Effector memory CD4-positive, alpha-beta T cell (primary cell): ENCODE measurements around the gene CDH23.

ENCODE experiments used
- DNase-seq, 3 donors: peaks; one replicate each; pipeline ENCODE4 v3.0.0-alpha.2; 2020
- H3K27ac ChIP-seq: 2 replicates; pipeline ENCODE4 v1.7.0; 2013; ENCODE audit warnings: mild to moderate bottlenecking, low read length, moderate library complexity; ENCODE audit not compliant: insufficient read depth, poor library complexity, severe bottlenecking
- H3K27me3 ChIP-seq: replicated peaks from 2 replicates; pipeline ENCODE4 v1.7.0; 2013; ENCODE audit warnings: mild to moderate bottlenecking, low read length; ENCODE audit not compliant: insufficient read depth, control insufficient read depth, poor library complexity, severe bottlenecking
- H3K36me3 ChIP-seq: 2 replicates; pipeline ENCODE4 v1.7.0; 2013; ENCODE audit warnings: mild to moderate bottlenecking, low read length, moderate library complexity; ENCODE audit not compliant: control insufficient read depth, insufficient read depth
- H3K4me1 ChIP-seq: 2 replicates; pipeline ENCODE4 v1.7.0; 2013; ENCODE audit warnings: low read length, mild to moderate bottlenecking; ENCODE audit not compliant: control insufficient read depth, insufficient read depth, poor library complexity, severe bottlenecking
- H3K4me3 ChIP-seq: 2 replicates; pipeline ENCODE4 v1.7.0; 2013; ENCODE audit warnings: low read length, low read depth, mild to moderate bottlenecking; ENCODE audit not compliant: insufficient read depth, poor library complexity, severe bottlenecking
- H3K9me3 ChIP-seq: 2 replicates; pipeline ENCODE4 v1.7.0; 2013; ENCODE audit warnings: mild to moderate bottlenecking, low read length, moderate library complexity; ENCODE audit not compliant: control insufficient read depth

CDH23 gene

DNA sequence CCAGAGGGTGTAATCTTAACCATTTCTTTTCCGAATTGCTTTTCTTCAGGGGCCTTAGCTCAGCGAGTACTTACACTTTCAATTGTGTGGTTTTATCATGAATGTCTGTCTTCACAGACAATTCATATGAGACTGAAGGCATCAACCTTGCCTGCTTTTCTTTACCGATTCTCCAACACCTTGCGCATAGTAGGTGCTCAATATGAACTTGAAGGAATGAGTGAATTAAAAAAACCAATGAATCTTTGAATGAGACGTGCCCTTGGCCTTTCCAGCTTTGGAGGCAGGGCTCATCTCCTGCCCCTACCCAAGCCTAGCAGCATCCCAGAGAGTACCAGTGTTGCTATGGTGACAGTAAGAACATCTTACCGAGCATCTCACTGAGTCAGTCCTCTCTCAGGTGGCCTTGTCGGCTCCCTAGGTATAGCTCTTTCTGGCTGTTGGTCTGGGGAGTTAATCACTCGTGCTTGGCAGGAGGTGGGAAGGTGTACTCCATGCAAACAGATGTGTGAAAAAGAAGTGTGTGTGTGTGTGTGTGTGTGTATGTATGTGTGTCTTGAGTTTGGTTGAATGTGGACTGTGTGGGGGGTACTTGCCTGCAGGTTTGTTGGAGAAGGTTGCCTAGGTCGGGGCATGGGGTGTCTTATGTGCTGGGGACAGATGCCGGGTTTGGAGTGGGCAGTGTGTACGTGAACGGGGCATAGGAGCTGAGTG is 215.1 kb downstream of the CDH23 start:
- Histone ChIP-seq H3K27ac (no peak overlapping the region), H3K9me3 (no peaks in the 10 kb centered on the region), H3K4me1 (no peaks in the 10 kb centered on the region), H3K27me3 (no peaks in the 10 kb centered on the region), H3K36me3 (no peaks in the 10 kb centered on the region), H3K4me3 (no peak overlapping the region)
- DNase-seq = no peak

DNA sequence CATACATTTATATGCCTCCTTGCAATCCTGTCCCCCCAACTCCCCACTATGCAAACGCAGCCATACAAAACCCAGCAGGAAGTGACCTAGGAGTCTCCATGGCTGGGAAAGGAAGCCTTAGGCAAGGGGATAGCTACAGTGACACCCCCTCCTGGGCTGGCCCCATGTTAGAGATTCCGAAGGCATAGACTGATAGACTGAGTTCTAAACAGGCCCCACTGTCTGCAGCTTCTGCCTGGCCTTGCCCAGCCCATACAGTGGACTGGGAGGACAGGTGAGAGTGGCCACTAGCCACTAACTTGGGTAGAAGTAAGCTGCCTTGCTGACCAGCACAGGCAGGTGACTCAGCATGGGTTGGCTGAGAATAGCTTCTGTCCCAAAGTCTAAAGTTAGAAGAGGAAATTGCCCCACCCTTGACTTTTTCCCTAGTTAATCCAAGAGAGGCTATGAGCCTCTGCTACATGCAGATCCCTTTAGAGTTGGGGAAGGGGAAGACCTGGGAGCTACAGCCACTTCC is 216.6 kb downstream of the CDH23 start:
- DNase-seq = no peak

DNA sequence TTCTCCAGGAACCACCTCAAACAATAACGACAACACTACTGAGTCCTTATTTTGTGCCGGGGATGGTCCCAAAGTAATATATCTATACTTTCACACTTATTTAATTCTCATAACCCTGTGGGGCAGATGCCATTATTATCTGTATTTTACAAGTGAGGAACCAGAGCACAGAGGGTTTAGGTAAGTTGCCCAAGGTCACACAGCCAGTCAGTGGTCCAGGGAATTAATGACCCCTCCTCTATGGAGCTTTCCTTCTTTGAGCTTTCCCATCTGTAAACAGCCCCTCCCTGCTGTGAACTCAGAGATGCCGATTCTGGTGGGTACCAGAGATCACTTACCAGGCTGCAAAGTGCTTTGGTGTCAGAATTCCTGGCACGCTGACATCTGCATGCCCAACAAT is 217.2 kb downstream of the CDH23 start:
- Histone ChIP-seq H3K27ac (no peak overlapping the region), H3K36me3 (no peaks in the 10 kb centered on the region), H3K4me1 (no peaks in the 10 kb centered on the region), H3K4me3 (no peak overlapping the region), H3K9me3 (no peaks in the 10 kb centered on the region), H3K27me3 (no peaks in the 10 kb centered on the region)
- no peak for DNase-seq

More for the DNA sequence above, 216.6 kb downstream of the CDH23 start:
- Histone ChIP-seq H3K4me1 (no peaks in the 10 kb centered on the region), H3K36me3 (no peaks in the 10 kb centered on the region), H3K27me3 (no peaks in the 10 kb centered on the region), H3K27ac (no peak overlapping the region), H3K9me3 (no peaks in the 10 kb centered on the region), H3K4me3 (no peak overlapping the region)

DNA sequence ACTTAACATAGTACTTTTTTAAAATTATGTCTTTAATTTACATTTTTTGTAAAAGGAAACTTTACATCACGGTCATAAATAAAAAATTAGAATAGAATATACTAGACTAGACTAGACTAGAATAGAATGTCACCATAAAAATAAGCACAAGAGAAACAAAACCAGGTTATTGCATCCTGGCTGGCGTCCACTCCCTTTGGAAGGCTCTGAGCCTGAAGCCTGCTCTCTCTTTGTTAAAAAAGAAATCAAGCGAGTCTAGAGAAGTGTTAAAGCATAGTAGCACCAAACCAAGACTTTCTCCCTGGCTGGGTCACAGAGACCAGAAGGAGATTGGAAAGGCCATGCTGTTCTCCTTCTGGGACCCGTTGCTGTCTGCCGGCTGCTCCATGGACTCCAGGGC is 218.2 kb downstream of the CDH23 start:
- no peaks in the 10 kb centered on the region for H3K4me1 ChIP-seq
- no peak overlapping the region for H3K27ac ChIP-seq
- no peaks in the 10 kb centered on the region for H3K36me3 ChIP-seq
- no peaks in the 10 kb centered on the region for H3K27me3 ChIP-seq
- no peak for DNase-seq
- H3K4me3 ChIP-seq = no peak overlapping the region
- H3K9me3 ChIP-seq = no peaks in the 10 kb centered on the region

DNA sequence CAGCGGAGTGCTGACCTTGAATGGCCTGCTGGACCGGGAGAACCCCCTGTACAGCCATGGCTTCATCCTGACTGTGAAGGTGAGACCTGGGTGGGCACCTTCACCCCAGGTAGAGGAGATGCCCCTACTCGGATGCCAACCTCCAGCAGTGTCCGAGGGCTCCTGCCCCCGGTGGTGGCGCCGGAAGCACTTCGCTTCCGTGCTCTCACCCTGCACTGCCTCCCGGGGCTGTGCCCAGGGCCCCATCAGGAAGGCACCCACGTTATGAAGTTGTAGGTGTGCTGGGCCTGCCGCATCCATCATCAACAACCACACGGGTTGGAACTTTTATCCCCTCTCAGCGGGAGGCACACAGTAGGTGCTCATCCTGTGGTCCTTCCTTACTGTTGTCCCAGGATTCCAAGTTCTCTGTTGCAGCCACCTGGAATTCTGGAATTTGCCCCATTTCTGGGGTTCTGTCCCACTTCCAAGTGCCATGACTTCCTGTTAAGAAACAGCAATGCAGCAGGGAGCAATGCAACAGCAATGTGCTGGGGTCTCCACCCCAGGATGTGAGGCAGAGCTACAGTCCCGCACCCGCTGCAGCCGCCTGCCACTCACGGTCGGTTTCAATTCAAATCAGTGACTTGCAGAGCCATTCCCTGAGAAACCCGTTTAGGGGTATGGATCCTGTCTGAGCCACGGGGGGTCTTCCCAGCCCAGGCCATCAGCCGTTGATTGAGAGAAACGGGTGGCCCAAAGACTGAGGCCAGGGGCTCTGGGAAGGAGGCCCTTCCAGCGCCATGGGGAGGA is 219.0 kb downstream of the CDH23 start:
- H3K27ac ChIP-seq = no peak overlapping the region
- H3K36me3 ChIP-seq = no peaks in the 10 kb centered on the region
- no peaks in the 10 kb centered on the region for H3K9me3 ChIP-seq
- H3K4me3 ChIP-seq = no peak overlapping the region
- H3K27me3 ChIP-seq = no peaks in the 10 kb centered on the region
- H3K4me1 ChIP-seq = no peaks in the 10 kb centered on the region
- no peak for DNase-seq

DNA sequence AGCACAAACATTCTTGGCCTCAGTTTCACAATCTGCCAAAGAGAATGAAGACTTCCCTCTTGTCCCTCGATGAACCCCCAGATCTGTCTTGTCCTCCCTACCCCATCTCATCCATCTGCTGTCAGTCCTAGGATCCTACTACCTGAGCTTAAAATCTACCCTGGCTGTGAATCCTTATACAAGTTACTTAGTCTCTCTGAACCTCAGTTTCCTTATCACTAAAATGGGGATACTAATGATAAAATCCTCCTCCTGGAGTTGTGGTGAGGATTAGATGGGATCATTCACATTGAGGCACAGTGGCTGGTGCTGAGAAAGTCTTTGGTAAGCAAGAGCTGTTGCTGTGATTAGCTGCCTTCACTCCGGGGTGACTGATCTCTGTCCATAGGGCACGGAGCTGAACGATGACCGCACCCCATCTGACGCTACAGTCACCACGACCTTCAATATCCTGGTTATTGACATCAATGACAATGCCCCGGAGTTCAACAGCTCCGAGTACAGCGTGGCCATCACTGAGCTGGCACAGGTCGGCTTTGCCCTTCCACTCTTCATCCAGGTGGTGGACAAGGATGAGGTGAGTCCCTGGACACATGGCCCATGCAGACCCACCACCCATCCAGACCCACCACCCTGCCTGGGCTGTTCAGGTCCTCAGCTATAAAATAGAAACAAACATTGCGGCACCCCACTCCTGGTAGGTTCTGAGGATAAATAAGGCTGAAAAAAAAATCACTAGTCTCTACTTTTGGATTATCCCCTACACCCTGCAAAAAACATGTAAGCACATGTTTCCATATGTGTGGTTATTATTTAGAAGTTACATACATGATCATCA is 220.3 kb downstream of the CDH23 start:
- H3K9me3 ChIP-seq = no peaks in the 10 kb centered on the region
- no peak for DNase-seq
- H3K4me3 ChIP-seq = no peak overlapping the region
- H3K27ac ChIP-seq = no peak overlapping the region
- no peaks in the 10 kb centered on the region for H3K4me1 ChIP-seq
- no peaks in the 10 kb centered on the region for H3K27me3 ChIP-seq
- no peaks in the 10 kb centered on the region for H3K36me3 ChIP-seq

DNA sequence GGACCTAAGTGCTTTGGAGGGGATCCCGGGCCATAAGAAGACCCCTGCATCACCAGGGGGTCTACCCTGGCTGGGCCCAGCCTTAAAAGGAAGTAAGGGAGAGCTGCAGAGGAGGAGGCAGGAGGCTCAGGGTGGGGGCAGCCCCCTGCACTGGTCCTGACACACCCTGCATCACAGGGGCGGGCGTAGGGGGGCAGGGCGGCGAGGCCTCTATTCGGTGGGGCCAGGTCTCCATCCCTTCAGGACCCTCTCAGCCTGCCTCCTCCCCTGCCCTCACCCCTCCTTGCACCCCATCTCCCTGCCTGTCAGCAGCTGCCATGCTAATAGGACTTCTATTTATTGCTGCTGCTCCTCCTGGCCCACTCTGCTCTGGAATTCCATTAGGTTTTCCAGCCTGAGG is 221.5 kb downstream of the CDH23 start:
- H3K4me1 ChIP-seq = no peaks in the 10 kb centered on the region
- no peak for DNase-seq
- H3K27me3 ChIP-seq = no peaks in the 10 kb centered on the region
- no peaks in the 10 kb centered on the region for H3K36me3 ChIP-seq
- H3K27ac ChIP-seq = no peak overlapping the region
- no peaks in the 10 kb centered on the region for H3K9me3 ChIP-seq
- H3K4me3 ChIP-seq = no peak overlapping the region

DNA sequence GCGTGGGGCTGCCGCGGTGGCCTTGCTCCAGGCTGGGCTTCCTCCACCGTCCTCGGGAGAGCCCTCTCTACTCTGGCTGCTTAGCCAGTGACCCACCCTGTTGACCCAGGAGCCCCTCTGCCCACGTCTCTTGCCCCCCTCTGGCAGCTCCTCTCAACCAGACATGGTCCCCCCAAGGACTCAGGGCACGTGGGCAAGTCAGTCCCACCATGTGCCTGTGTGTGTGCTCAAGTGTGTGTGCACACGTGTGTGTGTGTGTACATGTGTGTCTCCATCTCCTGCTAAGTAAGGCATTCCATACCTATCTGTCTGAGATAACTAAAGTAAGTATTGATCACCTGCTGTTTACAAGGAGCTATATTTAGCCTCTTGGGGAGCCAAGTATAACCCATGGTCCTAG is 221.9 kb downstream of the CDH23 start:
- H3K27ac ChIP-seq = no peak overlapping the region
- no peak for DNase-seq
- no peak overlapping the region for H3K4me3 ChIP-seq
- no peaks in the 10 kb centered on the region for H3K4me1 ChIP-seq
- no peaks in the 10 kb centered on the region for H3K9me3 ChIP-seq
- H3K36me3 ChIP-seq = no peaks in the 10 kb centered on the region
- H3K27me3 ChIP-seq = no peaks in the 10 kb centered on the region

DNA sequence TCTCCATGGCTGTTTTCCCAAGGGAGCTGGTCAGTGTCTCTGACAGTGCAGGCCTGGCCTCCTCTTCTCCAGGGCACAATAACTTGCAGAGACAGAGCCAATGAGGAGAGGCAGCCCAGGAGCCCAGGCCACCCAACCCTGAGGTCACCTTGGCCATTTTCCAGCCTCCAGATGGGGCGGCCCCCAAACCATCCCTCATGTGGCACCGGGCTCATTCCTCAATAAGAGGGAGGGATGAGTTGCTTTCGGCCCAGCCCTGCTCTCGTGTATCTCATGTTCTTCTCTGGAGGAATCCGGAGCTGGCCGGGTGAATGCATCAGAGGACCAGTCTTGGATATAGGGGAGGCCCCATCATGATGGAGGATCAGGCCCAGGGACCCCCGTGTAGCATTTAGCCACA is 223.9 kb downstream of the CDH23 start:
- H3K4me1 ChIP-seq = no peaks in the 10 kb centered on the region
- DNase-seq = no peak
- H3K4me3 ChIP-seq = no peak overlapping the region
- no peaks in the 10 kb centered on the region for H3K9me3 ChIP-seq
- H3K36me3 ChIP-seq = no peaks in the 10 kb centered on the region
- H3K27me3 ChIP-seq = no peaks in the 10 kb centered on the region
- H3K27ac ChIP-seq = no peak overlapping the region
